Keratinocyte (primary cell): ENCODE measurements around the gene TACR2. TPM values are rescaled to one million over a fixed set of nuclear protein-coding genes. Genes with fewer than 3 reads are reported as not detected.
A peak's percentile ranks its signal among the peaks of the same experiment; 100 is the strongest.

ENCODE experiments used
- DNase-seq: peaks from one replicate; pipeline ENCODE4 v3.0.0-alpha.2; 2011; ENCODE audit warnings: low read depth, missing footprints, low spot score
- FAIRE-seq: peaks from 2 replicates; lab custom pipeline; 2011; peaks lifted over from hg19 to GRCh38; lab: Jason Lieb, UNC
- H2AFZ ChIP-seq: 2 replicates; pipeline ENCODE4 v1.6.0; 2012; ENCODE audit warnings: low read length, control low read depth, inconsistent platforms; ENCODE audit not compliant: control insufficient read depth
- H3K27ac ChIP-seq: 2 replicates; pipeline ENCODE4 v1.5.1; 2011; ENCODE audit warnings: low read length; ENCODE audit not compliant: control insufficient read depth, insufficient read depth
- H3K27me3 ChIP-seq: 3 replicates; pipeline ENCODE4 v1.6.0; 2011; ENCODE audit warnings: low read length; ENCODE audit not compliant: control insufficient read depth, insufficient read depth; ENCODE audit errors: extremely low read depth
- H3K36me3 ChIP-seq, 2 experiments: 2 replicates in 1 of 2; 3 replicates in 1 of 2; pipeline ENCODE4 v1.5.1; 2011; ENCODE audit warnings: low read length in 2 of 2, mild to moderate bottlenecking in 1 of 2; ENCODE audit not compliant: control insufficient read depth in 2 of 2, insufficient read depth in 2 of 2; ENCODE audit errors: extremely low read depth in 1 of 2
- H3K4me1 ChIP-seq: 3 replicates; pipeline ENCODE4 v1.5.1; 2011; ENCODE audit warnings: low read length; ENCODE audit not compliant: control insufficient read depth, insufficient read depth; ENCODE audit errors: extremely low read depth
- H3K4me2 ChIP-seq: 3 replicates; pipeline ENCODE4 v1.6.0; 2011; ENCODE audit warnings: low read depth, low read length; ENCODE audit not compliant: control insufficient read depth, insufficient read depth; ENCODE audit errors: extremely low read depth
- H3K4me3 ChIP-seq, 3 experiments: fragments of 200-600 bp in 1 of 3; sonication (generic) in 1 of 3; 2 replicates in 2 of 3; 3 replicates in 1 of 3; pipeline ENCODE4 v1.5.1; 2011 to 2016; ENCODE audit warnings: low read length in 3 of 3, mild to moderate bottlenecking in 3 of 3, control low read depth in 2 of 3, inconsistent platforms in 1 of 3, low read depth in 1 of 3, mixed read lengths in 1 of 3, mixed run types in 1 of 3, moderate library complexity in 1 of 3; ENCODE audit not compliant: control insufficient read depth in 2 of 3, insufficient read depth in 2 of 3; ENCODE audit errors: extremely low read depth in 1 of 3
- H3K79me2 ChIP-seq: 2 replicates; pipeline ENCODE4 v1.6.0; 2012; ENCODE audit warnings: low read length; ENCODE audit not compliant: control insufficient read depth, insufficient read depth
- H3K9ac ChIP-seq: 3 replicates; pipeline ENCODE4 v1.6.0; 2011; ENCODE audit warnings: low read length; ENCODE audit not compliant: control insufficient read depth, insufficient read depth; ENCODE audit errors: extremely low read depth
- H3K9me1 ChIP-seq: 3 replicates; pipeline ENCODE4 v1.6.0; 2011; ENCODE audit warnings: low read length; ENCODE audit not compliant: control insufficient read depth, insufficient read depth; ENCODE audit errors: extremely low read depth
- H3K9me3 ChIP-seq: 2 replicates; pipeline ENCODE4 v1.5.1; 2012; ENCODE audit warnings: low read depth, low read length; ENCODE audit not compliant: control insufficient read depth
- H4K20me1 ChIP-seq: 3 replicates; pipeline ENCODE4 v1.6.0; 2011; ENCODE audit warnings: low read length; ENCODE audit not compliant: control insufficient read depth, insufficient read depth; ENCODE audit errors: extremely low read depth
- CTCF ChIP-seq, 3 experiments: IDR thresholded peaks in 1 of 3; conservative IDR thresholded peaks in 1 of 3; optimal IDR thresholded peaks in 1 of 3; 2 replicates in 2 of 3; 3 replicates in 1 of 3; pipeline versions ENCODE3 to v1.5.1; 2011; ENCODE audit warnings: low read length in 3 of 3, mild to moderate bottlenecking in 3 of 3, moderate library complexity in 2 of 3, control low read depth in 1 of 3, inconsistent platforms in 1 of 3; ENCODE audit not compliant: insufficient read depth in 2 of 3; ENCODE audit errors: extremely low read depth in 1 of 3
- EZH2 ChIP-seq: IDR thresholded peaks from one replicate; pipeline ENCODE4 v1.6.1; 2012; ENCODE audit warnings: inconsistent platforms, mild to moderate bottlenecking, low read length, moderate library complexity
- dilution Hi-C: fragments of 300-500 bp; cut with MboI; formaldehyde crosslinking; loops from one replicate; pipeline ENCODE4 v1.7.0; 2020; ENCODE audit warnings: low sequenced_read_pairs; ENCODE audit not compliant: extremely low pct_ligation_motif_present
- polyA plus RNA-seq, 5 experiments: library from polyadenylated mRNA; depleted of rRNA in 3 of 5; stranded (reverse) in 3 of 5; stranded (forward) in 1 of 5; unstranded in 1 of 5; fragments of >200 nt; gene quantifications; 1 replicate in 1 of 5; 2 replicates in 3 of 5; 3 replicates in 1 of 5; pipeline versions ENCODE4 v1.2.1 to v1.2.3, GENCODE V29; 2011 to 2012; ENCODE audit warnings: missing spikeins in 2 of 5, low read depth in 1 of 5, low replicate concordance in 1 of 5

Gene TACR2
- polyA plus RNA-seq, 1 donor (not counting 4 experiments of a cell fraction or from before 2014, with no cell fraction given) = 0.07 TPM

- Histone ChIP-seq H3K79me2 (no peaks in the 10 kb centered on the region), H3K4me3 (no peak overlapping the region), H3K9ac (no peak overlapping the region), H3K4me1 (peaks cover 8% of the 10 kb centered on the region), H3K27ac (no peak overlapping the region), H3K4me2 (no peak overlapping the region), H3K9me1 (no peaks in the 10 kb centered on the region), H4K20me1 (peaks cover 3% of the 10 kb centered on the region), H3K36me3 (peaks cover 27 to 45% of the 10 kb centered on the region in 2 experiments), H2AFZ (no peak overlapping the region), H3K9me3 (no peaks in the 10 kb centered on the region), H3K27me3 (no peaks in the 10 kb centered on the region)
- FAIRE-seq (no peak), DNase-seq (no peak)
- dilution Hi-C loops = no loop called here
- TF ChIP-seq EZH2 (no peak), CTCF (optimal IDR thresholded peaks at IDR 0.05 in 1 of 3, IDR thresholded peaks at IDR 0.05 in 1 of 3, conservative IDR thresholded peaks at IDR 0.05 in 1 of 3; ENCODE audit: extremely low read depth in 1 of 3, insufficient read depth in 2 of 3, low read length in 3 of 3) (no peak)
These were observed 22.7 kb downstream of the TACR2 start for GRCh38 chr10:69394020-69394419.

GRCh38 chr10:69392481-69393000 is 24.2 kb downstream of the TACR2 start:
- H3K36me3 ChIP-seq = peaks cover 22 to 49% of the 10 kb centered on the region in 2 experiments
- no peaks in the 10 kb centered on the region for H3K9me3 ChIP-seq
- dilution Hi-C loops = no loop called here
- FAIRE-seq = peak; percentile 83
- no peak for DNase-seq
- H3K9me1 ChIP-seq = no peaks in the 10 kb centered on the region
- TF ChIP-seq EZH2 (no peak), CTCF (optimal IDR thresholded peaks at IDR 0.05 in 1 of 3, IDR thresholded peaks at IDR 0.05 in 1 of 3, conservative IDR thresholded peaks at IDR 0.05 in 1 of 3; ENCODE audit: extremely low read depth in 1 of 3, insufficient read depth in 2 of 3, low read length in 3 of 3) (peak; percentile 96 to 99 (median 98))
- no peak overlapping the region for H3K9ac ChIP-seq
- no peaks in the 10 kb centered on the region for H3K79me2 ChIP-seq
- no peak overlapping the region for H3K27ac ChIP-seq
- no peak overlapping the region for H3K4me2 ChIP-seq
- H3K27me3 ChIP-seq = no peaks in the 10 kb centered on the region
- H3K4me1 ChIP-seq = peaks cover 10% of the 10 kb centered on the region
- no peak overlapping the region for H3K4me3 ChIP-seq
- H2AFZ ChIP-seq = no peak overlapping the region
- H4K20me1 ChIP-seq = no peaks in the 10 kb centered on the region
